Measurements from ENCODE around the gene SETD7.

Gene SETD7

GRCh38 chr4:139599076-139599475, 43.1 kb upstream of the SETD7 start:
- TF ChIP-seq CTCF (IDR thresholded peaks at IDR 0.05; ENCODE audit: extremely low read depth, missing control alignments): no peak
- DNase-seq (ENCODE audit: low spot score): no peak

GRCh38 chr4:139596684-139597279, 40.8 kb upstream of the SETD7 start:
- no peak for DNase-seq (ENCODE audit: low spot score)
- no peak for TF ChIP-seq CTCF (IDR thresholded peaks at IDR 0.05; ENCODE audit: extremely low read depth, missing control alignments)

DNA sequence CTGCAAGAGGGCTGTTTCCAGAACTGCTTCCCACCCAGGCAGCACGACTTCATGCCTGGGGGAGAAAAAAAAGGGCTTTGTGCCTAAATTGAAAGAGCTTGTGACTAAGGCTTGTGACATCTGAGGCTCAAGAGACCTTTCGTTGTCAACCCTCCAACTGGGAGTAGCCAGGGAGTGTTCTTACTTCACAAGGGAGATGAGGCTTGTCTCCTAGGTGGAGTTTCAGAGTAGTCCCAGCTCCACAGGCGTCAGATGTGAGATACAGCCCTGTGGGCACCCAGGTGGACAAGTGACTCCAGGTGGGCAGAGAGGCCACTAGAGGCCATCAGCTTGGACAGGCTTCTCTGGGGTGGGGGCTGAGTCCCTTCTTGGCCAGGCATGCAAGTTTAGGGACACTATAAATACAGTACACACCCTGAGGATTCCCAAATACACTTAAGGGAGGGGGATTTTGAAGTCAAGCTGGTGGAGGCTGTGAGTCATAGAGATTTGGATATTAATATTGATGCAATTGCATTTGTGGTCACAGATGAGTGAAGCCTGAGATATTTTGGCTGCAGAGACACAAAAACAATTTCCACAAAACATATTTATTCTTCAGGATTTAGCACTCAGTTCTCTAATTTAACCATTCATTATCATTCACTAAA, 40.1 kb upstream of the SETD7 start:
- DNase-seq (ENCODE audit: low spot score): no peak
- TF ChIP-seq CTCF (IDR thresholded peaks at IDR 0.05; ENCODE audit: extremely low read depth, missing control alignments): no peak

DNA sequence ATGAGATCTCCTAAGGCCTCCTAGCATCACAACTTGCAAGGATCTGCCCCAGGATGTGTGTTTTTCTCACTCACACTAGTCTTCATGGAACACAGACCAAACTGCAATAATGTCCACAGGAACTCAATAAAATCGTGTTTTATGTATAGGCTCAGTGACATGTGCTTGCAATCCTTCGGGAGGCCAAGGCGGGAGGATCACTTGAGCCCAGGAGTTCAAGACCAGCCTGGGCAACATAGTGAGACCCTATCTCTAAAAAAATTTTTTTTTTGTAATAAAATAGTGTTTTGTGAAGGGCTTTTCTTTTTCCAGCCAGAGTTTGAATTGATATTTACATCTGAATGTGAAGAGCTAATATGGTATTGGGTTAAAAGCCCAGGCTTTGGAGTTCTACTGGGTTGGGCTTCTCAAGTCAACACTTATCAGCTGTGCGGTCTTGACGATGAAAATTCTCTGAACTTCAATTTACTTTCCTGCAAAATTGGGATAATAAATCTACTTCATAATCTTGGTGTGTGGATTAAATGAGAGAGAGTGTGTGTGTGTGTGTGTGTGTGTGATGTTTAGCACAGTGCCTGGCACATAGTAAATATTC, 38.7 kb upstream of the SETD7 start:
- DNase-seq (ENCODE audit: low spot score): no peak
- TF ChIP-seq CTCF (IDR thresholded peaks at IDR 0.05; ENCODE audit: extremely low read depth, missing control alignments): no peak

DNA sequence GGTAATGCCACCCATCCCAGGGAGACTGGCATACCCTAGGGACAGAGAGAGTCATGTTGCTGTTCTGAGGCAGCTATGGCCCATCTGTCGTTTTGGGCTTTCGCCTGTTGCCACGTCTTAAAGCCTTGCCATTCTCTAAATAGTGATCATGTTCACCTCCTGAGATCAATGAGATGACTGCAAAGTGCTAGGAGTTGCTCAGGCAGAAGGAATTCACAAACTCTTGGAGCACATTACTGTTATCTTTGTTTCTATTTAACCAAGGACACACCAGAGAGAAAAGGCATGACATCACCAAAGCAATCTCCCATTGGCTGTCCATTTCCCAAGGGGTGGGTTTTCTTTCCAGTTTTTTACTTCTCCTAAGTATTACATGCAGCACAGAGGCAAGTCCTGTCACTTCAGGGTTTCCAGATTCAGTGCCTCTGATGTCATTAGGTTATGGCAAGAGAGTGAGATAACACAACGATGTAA, 37.1 kb upstream of the SETD7 start:
- no peak for DNase-seq (ENCODE audit: low spot score)
- no peak for TF ChIP-seq CTCF (IDR thresholded peaks at IDR 0.05; ENCODE audit: extremely low read depth, missing control alignments)

DNA sequence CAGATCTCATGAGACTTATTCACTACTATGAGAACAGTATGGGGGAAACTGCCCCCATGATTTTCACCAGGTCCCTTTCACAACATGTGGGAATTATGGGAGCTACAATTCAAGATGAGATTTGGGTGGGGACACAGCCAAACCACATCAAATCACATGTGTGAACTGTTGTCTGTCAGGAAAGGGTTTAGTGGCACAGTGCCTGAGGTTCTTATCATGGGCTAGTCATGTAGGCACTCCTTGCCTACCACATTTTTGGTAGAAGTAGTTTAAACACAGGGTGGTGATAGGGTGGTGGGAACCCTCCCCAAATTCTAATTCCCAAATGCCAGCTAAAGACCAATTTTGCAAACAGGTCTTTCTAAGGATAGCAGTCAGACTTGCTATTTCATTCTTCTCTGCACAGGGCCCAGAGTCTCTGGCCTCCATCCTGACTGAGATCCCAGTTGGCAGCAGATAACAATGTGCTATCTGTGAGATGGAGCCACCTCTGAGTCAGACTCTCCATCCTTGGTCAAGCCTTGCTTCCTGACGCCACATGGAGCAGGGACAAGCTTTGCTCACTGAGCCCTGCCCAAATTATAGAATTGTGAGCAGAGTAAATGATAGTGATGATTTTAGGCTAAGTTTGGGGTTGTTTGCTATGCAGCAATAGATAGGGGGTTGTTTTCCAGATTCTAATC, 33.5 kb upstream of the SETD7 start:
- DNase-seq (ENCODE audit: low spot score): no peak
- no peak for TF ChIP-seq CTCF (IDR thresholded peaks at IDR 0.05; ENCODE audit: extremely low read depth, missing control alignments)

- no peak for TF ChIP-seq CTCF (IDR thresholded peaks at IDR 0.05; ENCODE audit: extremely low read depth, missing control alignments)
- DNase-seq (ENCODE audit: low spot score): no peak
Measured at GRCh38 chr4:139587446-139587845, 31.4 kb upstream of the SETD7 start.

All from GM20000 (cell line).